Measurements from ENCODE around the gene PIEZO2.

GRCh38 chr18:10930076-10930475 lies 219.3 kb downstream of the PIEZO2 start:
- TF ChIP-seq TCF4 (CRISPR knock-in tag; IDR thresholded peaks at IDR 0.05; ENCODE audit: borderline replicate concordance): no peak
- no peak for TF ChIP-seq ARNTL (CRISPR knock-in tag; IDR thresholded peaks at IDR 0.05; ENCODE audit: borderline replicate concordance, low read depth)
- TF ChIP-seq TSHZ2 (CRISPR knock-in tag; IDR thresholded peaks at IDR 0.05): no peak

All from SK-N-SH treated with all-trans-retinoic acid at 6 μM for 48 hours (cell line).